Activated T-cell treated with anti-CD3 and anti-CD28 coated beads for 48 hours (primary cell): ENCODE results near the gene GGCT.
"Not testable (repeated sequence)": the region's sequence is repeated elsewhere in the genome, so short reads cannot be mapped to it uniquely, and the experiment has no call there.

Experiments
- DNase-seq: peaks from one replicate; pipeline ENCODE4 v3.0.0-alpha.2; 2020; ENCODE audit warnings: low read depth

Gene GGCT

DNA sequence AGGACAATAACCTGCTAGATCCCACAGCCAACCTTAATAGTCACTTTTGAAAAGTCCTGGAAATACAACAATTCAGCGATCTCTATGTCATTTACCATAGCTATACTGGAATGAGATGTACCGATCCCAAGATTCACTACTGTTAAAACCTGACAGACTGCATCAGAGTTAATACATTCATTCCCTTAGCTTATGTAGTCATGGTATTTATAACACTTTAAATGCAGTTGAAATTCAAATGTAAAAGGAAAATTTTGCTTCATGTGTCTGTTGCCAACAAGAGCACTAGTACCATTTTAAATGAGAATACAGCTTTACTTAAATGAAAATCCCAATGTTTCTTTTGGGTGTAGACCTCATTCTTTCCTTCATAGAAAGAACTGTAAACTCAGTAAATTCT lies 11.1 kb upstream of the GGCT start:
- DNase-seq, result no peak

DNA sequence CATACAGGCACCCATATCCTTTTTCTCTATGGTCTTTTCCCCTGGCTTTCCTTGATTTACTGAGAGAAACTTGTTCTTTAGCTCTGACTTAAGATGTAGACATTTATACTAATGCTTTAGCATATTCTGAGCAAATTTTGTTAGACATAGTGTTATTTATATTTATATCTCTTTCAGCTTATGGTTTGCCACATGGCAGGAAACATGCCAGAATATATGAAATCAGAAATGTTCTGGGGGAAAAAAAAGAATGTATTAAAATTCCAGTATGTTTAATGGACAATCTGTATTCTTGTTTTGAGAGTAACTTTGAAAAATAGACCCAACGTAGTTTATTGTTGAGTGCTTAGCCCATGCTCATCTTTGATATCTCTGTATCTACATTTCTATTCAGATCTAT lies 10.1 kb upstream of the GGCT start:
- no peak for DNase-seq

DNA sequence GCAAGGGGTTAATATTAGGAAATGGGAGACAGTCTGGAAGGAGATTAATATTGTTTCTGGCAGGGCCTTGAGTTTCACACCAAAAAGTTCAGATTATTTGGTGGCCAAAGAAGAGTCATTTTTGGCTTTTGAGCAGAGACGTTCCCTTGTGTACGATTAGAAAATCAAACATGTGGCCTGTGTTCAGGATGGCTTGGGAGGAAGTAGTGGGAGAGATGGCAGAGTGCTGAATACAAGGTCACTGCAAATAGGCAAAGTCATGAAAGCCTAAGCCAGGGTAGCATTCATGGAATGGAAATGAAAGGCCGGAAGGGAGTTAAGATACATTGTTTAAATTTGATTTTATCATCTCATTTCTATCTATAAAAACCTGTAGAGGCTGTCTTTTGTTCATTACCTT lies 9.5 kb upstream of the GGCT start:
- DNase-seq, result no peak

DNA sequence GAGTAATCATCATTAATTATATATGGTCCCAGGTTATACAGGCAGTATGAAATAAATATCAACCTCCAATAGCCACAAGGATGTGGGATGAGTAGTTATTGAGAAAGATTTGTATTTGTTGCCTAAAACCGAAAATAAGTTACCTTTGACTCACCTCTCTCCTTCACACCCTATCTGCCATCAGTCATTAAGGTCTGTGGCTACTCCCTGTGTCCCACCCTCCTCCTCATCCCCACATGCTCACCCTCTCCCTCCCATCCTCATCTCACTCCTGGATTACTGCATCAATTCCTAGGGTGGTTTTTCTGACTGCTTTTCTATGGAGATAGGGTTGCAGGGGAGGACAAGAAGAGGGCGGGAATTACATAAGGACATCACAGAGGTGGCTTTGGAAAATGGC lies 9.1 kb upstream of the GGCT start:
- no peak for DNase-seq

DNA sequence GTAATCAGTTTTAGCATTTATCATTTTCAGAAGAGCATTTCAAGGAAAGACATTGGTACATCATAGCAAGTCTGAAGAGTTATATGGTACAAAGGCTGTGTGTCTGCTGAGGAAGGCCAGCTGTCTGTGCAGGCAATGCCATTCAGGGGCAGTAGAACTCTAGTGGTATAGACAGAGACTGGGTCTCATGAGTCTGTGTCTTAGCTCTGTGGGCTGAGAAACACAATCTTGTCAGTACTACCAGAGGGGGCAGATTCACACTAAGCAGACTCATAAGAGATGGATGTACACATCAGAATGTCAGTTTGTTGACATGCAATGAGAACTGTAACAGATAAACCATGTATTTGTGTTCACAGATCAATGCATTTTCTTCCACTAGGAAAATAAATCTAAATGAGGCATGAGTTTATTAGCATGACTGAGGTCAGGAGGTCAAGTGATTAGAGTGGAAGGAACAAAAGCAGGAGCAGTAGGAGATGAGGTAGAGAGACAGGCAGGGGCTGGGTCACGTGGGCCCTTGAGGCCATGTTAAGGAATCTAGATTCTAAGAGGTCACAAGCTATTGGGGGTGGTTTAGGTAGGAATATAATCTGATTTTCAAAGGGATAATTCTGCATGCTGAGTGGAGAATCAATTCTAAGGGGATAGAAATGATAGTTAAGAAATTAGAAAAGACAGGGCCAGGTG lies 7.5 kb upstream of the GGCT start:
- no peak for DNase-seq

DNA sequence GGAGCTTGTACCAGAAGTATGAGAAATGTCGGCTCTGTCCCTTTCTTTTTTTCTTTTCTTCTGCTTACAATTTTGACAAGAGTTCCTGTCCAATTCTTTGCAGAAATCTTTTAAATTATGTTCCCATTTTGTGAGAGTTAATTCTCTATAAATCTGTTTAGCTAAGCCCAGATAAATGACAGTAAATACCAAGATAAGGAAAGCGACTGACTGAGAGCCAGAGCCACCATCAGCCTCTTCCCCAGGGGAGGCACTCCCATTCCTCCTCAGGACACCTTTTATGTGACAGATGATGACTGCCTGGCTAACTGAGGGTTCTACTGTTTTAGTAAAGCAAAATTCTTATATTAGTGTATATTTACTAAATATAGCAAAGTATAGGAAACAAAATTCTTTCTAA lies 6.9 kb upstream of the GGCT start:
- no peak for DNase-seq

DNA sequence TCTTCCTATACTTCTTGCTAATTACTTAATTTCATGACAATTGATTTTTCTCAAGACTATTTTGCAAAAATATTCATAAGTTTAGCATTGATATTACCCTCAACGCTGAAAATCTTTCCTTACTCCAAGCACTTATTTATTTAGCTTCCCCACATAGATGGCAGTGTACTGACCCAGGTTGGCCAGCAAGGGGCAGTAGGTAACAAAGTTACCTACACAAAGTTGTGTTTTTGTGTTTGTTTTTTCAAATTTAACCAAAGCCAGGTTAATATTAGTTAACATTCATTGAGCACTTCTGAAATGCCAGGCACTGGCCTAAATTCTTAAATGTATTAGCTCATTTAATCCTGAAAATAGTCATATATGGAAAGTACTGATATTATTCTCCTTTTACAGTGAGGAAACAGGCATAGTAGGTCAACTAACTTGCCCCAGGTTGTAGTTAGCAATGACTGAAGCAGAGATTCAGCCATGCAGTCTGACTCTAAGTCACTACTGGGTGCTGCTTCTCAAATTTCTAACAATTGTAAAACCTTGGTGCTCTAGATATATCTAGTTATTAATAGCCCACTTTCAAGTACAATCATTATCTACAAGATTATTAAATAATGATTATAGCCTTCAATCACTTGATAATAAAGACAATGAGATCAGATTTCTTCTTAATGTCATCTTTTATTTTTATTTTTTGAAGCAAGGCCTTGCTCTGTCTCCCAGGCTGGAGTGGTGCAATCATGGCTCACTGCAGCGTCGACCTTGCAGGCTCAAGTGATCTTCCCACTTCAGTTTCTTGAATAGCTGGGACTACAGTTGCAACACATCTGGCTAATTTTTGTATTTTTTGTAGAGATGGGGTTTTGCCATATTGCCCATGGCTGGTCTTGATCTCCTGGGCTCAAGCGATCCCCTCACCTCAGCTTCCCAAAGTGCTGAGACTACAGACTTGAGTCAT lies 5.8 kb upstream of the GGCT start:
- DNase-seq, result no peak

DNA sequence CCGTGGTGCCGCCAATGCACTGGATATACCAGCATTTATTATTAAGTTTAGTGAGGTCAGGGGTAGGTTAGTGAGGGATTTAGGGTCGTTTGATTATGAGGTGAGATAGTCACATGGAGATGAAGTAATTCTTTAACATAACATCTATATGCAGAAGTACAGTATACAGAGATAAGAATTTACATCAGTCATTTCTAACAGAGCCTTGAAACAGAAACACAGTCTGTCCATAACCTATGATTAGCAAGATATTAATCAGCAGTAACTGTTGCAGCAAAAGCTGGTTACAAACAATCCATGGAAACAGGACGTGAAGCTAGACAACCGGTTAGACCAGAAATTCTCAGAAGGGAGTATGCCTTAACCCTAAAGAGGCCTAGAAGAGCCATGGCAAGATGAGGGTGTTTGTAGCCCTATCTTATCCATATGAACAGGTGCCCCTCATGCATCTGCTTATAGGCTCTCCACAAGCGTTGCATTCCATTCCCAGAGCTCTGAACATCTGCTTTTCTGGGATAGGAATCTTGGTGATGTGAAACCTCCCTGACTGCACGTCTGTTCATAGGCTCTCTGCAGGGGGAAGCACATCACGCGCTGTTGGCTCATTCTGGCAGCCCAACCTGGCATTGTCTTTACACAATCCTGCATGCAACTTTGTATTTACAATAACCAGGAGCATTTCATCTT lies 4.7 kb upstream of the GGCT start:
- DNase-seq, result not testable (repeated sequence)

DNA sequence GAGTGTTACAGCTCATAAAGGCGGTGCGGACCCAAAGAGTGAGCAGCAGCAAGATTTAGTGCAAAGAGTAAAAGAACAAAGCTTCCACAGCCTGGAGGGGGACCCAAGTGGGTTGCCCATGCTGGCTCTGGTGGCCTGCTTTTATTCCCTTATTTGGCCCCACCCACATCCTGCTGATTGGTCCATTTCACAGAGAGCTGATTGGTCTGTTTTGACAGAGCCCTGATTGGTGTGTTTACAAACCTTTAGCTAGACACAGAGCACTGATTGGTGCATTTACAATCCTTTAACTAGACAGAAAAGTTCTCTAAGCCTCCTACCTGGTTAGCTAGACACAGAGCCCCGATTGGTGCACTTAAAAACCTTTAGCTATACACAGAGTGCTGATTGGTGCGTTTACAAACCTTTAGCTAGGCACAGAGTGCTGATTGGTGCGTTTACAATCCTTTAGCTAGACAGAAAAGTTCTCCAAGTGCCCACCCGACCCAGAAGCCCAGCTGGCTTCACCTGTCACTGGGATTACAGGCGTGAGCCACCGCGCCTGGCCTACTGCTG lies 2.8 kb upstream of the GGCT start:
- not testable (repeated sequence) for DNase-seq

DNA sequence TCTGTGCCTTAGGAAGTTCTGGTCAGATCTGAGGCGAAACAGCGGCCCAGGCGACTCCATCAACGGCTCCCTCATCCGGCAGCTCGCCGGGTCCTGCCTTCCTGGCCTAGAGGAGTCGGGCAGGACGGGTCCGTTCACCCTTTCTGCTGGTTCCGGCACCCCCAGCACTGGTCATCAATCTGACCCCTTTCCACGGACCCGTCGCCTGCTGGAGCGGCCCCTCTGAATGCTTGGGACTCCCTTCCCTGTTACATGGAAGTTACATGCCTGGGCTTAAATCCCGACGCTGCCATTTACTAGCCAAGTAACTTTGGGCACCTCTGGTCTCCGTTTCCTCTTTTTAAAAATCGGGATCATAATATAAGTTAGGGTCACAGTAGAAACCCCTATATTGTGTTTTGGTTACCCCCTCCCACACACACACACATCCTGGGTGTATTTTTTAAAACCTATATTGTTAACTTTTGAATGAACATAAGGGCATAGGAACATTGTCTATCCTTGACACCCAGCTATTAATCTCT lies 607 bp upstream of the GGCT start:
- no peak for DNase-seq

DNA sequence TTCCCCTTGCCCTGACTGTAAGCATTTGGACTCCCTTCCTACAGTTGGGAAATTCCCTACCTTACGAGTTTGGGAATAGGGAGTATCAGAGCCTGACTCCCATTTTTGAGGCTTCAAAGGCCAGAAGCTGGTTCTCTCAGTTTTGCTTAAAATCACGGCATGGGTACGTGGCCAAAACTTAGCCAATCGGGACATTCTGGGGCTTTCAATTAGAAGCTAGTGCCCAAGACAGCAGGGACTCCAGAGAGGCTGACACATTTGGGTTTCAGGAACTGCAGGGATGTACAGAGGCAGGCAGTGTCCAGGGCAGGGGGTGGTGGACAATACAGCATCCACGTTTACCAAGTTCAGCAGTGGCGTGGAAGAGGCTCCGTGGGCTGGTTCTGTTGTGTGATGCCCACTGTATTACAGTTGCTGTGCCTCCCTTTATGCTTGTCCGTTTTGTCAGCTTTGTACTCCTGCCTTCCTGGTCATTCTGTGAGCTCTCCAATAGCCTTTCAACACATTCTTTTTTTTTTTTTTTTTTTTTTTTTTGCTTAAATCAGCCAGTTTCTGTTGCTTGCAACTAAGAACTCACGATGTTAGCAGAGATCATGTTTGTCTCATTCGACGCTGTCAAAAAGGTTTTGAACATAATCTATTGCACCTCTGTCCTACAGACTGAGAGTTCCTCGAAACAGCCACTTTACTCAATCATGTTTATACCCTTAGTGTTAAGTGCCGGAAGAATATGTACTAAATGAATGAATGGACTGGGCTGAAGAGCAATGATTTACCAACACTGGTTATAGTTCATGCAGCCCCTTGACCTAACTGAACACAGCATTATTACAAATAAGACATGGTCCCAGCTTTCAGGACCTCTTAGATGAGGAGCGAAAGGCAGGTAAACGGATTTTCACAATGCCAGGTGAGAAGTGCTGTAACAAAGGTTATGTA lies 1.1 kb downstream of the GGCT start:
- DNase-seq, result no peak

DNA sequence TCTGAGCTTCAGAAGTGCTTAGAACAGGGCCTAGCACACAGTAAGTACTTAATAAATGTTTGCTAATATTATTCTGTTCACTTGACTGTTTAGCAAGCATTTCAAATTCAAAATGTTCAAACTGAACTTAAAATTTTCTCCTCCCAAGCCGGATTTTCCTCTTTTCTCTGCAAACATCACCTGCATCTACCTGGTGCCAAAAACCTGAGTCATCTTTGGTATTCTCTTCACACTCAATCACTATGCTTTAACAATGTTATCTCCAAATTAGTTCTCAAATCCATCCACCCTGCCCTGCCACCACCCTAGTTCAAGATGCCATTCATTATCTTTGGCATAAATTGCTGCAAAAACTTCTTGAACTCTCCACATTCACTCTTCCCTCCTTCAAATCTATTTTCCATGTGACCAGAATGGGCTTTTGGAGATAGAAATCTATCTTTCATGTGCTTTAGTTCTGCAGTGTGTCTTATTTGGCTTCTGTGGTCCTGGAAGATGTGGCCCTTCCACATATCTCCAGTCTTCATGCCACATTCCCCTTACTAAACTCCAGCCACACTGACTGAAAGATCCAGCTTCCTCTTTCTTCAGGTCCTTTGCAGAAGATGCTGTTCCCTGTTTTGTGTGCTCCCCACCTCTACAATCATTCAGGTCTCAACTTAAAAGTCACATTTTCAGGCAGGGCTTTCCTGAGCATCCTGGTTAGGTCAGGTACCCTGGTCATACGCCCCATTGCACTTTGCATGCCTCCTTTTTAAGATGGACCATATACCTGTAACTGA lies 2.0 kb downstream of the GGCT start:
- DNase-seq, result no peak

DNA sequence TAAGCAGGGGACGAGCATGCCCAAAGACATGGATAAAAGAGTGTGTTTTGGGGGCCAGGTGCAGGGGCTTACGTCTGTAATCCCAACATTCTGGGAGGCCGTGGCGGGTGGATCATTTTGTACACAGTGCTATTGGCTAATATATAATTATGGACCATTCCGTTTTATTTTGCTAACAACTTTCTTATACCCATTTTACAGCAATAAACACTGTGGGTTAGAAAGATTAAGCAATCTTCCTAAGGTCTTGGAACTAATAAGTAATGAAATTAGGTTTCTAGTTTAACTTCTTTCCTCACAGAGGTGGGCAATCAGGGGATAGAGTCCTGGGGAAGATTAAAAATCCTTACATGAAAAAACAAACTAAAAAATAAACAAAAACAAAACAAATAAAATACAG lies 3.4 kb downstream of the GGCT start:
- DNase-seq, result no peak

DNA sequence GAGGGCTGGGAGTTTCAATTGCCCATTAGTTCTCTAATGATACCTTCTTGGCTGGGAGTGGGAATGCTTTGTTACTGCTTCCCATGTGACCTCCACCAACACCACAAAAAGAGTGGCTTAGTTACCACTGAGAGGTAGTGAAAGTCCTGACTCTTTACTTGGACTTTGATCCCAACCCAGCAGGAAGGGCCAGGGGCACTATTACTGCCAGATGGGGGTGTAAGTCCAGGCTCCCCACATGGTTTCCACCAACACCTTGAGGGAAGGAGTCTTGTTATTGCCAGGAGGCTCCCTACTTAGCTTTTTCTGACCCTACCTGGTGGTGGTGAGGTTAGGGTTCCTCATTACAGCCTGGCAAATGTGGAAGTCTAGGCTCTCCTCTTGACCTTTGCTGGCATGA lies 11.4 kb downstream of the GGCT start:
- DNase-seq, result no peak

DNA sequence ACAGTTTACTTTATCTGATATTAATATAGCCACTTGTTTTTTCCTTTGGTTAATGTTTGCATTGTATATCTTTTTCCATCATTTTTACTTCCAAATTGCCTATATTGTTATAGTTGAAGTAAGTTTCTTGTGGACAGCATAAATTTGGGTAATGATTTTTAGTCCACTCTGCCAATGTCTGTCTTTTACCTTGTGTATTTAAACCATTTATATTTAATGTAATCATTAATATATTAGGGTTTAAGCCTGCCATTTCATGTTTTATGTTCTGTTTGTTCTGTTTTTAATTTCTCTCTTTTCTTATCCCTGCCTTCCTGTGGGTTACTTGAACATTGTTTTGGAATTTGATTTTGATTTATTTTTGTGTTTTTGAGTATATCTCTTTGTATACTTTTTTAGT lies 13.2 kb downstream of the GGCT start:
- no peak for DNase-seq

DNA sequence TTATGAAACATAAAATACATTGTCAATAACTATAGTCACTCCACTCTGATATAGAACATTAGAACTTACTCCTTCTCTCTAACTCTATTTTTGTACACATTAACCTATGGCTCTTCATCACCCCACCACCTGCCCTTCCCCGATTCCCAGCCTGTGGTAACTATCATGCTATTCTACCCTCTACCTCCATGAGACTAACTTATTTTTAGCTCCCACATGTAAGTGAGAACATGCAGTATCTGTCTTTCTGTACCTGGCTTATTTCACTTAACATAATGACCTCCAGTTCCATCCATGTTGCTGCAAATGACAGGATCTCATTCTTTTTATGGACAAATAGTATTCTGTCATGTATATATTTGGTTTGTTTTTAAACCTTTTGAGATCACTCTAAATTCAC lies 17.3 kb downstream of the GGCT start:
- no peak for DNase-seq

DNA sequence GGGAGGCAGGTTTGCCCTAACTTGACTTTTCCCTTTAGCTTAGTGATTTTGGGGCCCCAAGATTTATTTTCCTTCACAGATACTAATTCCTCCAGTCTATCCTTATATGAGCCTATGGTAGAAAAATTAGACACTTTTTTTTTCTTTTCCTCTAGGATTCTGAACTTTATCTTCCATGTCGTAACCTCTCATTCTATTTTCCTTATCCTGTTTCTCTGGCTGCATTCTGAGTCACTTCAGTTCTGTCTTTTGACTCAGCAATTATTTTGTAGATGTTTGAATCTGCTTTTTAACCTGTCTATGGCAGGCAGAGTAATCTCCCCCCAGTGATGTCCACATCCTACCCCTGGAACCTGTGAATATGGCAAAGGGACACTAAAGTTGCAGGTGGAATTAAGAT lies 19.0 kb downstream of the GGCT start:
- DNase-seq, result no peak

DNA sequence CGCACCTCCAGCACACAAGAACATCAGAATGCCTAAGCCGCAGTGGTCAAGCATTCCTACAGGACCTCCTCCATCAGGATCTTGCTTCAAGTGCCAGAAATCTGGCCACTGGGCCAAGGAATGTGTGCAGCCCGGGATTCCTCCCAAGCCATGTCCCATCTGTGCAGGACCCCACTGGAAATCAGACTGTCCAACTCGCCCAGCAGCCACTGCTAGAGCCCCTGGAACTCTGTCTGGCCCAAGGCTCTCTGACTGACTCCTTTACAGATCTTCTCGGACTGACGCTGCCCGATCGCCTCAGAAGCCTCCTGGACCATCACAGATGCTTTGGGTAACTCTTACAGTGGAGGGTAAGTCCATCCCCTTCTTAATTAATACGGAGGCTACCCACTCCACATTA lies 23.2 kb downstream of the GGCT start:
- DNase-seq, result not testable (repeated sequence)

DNA sequence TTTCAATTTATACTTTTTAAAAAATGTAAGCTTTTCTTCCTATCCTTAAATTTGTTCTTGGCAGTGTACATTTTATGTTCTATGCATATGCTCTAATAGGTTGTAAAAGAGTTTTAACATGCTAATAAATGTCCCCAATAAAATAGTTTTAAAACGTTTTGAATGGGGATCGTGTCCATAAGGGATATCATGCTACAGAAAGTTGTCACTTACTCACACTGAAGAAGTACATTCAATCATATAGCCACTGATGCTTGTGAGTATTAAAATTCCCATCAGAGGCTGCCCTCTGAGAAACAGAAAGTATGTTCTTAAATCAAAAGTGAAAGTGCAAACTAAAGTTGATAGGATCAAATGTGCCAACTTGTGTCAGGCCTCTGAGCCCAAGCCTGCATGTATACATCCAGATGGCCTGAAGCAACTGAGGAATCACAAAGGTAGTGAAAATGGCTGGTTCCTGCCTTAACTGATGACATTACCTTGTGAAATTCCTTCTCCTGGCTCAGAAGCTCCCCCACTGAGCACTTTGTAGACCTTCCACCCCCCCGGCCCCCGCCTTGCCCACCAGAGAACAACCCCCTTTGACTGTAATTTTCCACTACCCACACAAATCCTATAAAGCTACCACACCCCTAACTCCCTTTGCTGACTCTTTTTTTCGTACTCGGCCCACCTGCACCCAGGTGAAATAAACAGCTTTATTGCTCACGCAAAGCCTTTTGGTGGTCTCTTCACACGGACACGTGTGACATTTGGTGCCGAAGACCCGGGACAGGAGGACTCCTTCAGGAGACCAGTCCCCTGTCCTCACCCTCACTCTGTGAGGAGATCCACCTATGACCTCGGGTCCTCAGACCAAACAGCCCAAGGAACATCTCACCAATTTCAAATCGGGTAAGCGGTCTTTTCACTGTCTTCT lies 25.2 kb downstream of the GGCT start:
- no peak for DNase-seq
